Prostate gland (tissue), 2 donors: Measurements from ENCODE around the gene MEST.

ENCODE experiments used
- CTCF ChIP-seq, 4 experiments: fragments of 200-600 bp in 2 of 4; fragments of 450-650 bp in 2 of 4; sonication (generic) in 2 of 4; IDR thresholded peaks; 1 replicate in 3 of 4; 2 replicates in 1 of 4; pipeline ENCODE4 v1.5.1; 2016 to 2019; ENCODE audit warnings: antibody characterized with exemption in 4 of 4, mild to moderate bottlenecking in 2 of 4, moderate library complexity in 2 of 4
- POLR2A ChIP-seq: fragments of 450-650 bp; IDR thresholded peaks from one replicate; pipeline ENCODE4 v1.6.1; 2016; ENCODE audit warnings: antibody characterized with exemption, mild to moderate bottlenecking

GRCh38 chr7:130463553-130464434, 28.1 kb upstream of the MEST start:
- TF ChIP-seq CTCF (IDR thresholded peaks at IDR 0.05) = no peak
- TF ChIP-seq POLR2A = no peak
